ENCODE results near the gene HNRNPUL2.

Gene HNRNPUL2

GRCh38 chr11:62665599-62666258, 61.5 kb downstream of the HNRNPUL2 start:
- peak in 1 of 2 experiments; percentile 31 for DNase-seq

GRCh38 chr11:62665075-62665598, 62.1 kb downstream of the HNRNPUL2 start, which contains the start of the genes C11orf98 and CSKMT:
Gene C11orf98 (minus strand): TSS chr11:62665210. CDS start chr11:62665169, 41 bp downstream.
Gene CSKMT (plus strand): TSS chr11:62665312. CDS start chr11:62665880, 568 bp downstream.
- peak; percentile 51 to 75 for DNase-seq

DNA sequence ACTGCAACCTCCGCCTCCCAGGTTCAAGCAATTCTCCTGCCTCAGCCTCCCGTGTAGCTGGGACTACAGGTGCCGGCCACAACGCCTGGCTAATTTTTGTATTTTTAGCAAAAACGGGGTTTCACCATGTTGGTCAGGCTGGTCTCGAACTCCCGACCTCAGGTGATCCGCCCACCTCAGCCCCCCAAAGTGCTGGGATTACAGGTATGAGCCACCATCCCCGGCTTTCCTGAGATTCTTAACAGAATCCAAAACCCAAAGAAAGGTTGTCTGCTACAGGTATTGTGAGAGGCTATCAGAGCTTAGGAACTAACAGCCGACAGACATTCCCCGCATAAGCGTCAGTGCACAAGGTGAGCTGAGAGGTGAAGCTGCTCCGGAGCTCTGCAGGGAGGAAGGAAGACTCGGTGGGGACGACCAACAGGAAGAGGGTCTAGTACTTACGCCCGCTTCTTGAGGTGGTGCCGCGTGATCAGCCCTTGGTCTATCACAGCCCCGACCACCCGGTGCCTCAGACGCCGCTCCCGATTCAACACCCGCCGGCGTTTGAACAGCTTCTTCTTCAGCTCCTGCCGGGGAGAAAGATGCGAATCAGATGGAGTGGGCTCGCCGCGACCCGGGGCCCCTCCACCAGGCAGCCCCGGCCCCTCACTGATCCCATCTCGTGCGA, 62.7 kb downstream of the HNRNPUL2 start:
- no peak for DNase-seq
